HepG2 (cell line): ENCODE data around the gene TFE3. TPM values are rescaled to one million over a fixed set of nuclear protein-coding genes. Genes with fewer than 3 reads are reported as not detected.

ENCODE experiments used
- ATF1 ChIP-seq: IDR thresholded peaks from 2 replicates; pipeline ENCODE4 v1.6.1; 2016; ENCODE audit warnings: mild to moderate bottlenecking, control low read depth
- BATF2 ChIP-seq: sonication (generic); formaldehyde crosslinking; IDR thresholded peaks from 2 replicates; pipeline ENCODE4 v1.8.0; 2022; ENCODE audit warnings: mild to moderate bottlenecking, missing genetic modification reagents, moderate library complexity
- CCAR2 ChIP-seq: fragments of 200-400 bp; formaldehyde crosslinking; optimal IDR thresholded peaks from 2 replicates; pipeline ENCODE3; 2018; ENCODE audit warnings: low read depth, mild to moderate bottlenecking, low read length, moderate library complexity
- DNMT3B ChIP-seq: conservative IDR thresholded peaks from 2 replicates; pipeline ENCODE4 v1.6.1; 2016; ENCODE audit warnings: missing biosample characterization, control low read depth
- FOSL2 ChIP-seq: sonication (generic); formaldehyde crosslinking; IDR thresholded peaks from 2 replicates; pipeline ENCODE4 v1.4.0; 2020; ENCODE audit warnings: missing genetic modification reagents
- KLF6 ChIP-seq: IDR thresholded peaks from 2 replicates; pipeline ENCODE4 v1.8.0; 2016; ENCODE audit warnings: missing biosample characterization, missing genetic modification reagents
- MEIS1 ChIP-seq: sonication (generic); formaldehyde crosslinking; IDR thresholded peaks from 2 replicates; pipeline ENCODE4 v1.9.0; 2021; ENCODE audit warnings: mild to moderate bottlenecking, missing genetic modification reagents, moderate library complexity, borderline replicate concordance
- NAIF1 ChIP-seq: sonication (generic); formaldehyde crosslinking; IDR thresholded peaks from 2 replicates; pipeline ENCODE4 v1.5.0; 2020; ENCODE audit warnings: mild to moderate bottlenecking, missing genetic modification reagents, borderline replicate concordance
- NFRKB ChIP-seq: fragments of 450-650 bp; IDR thresholded peaks from 2 replicates; pipeline ENCODE4 v1.6.1; 2017
- PLRG1 ChIP-seq: fragments of 450-650 bp; conservative IDR thresholded peaks from 2 replicates; pipeline ENCODE4 v1.6.1; 2016
- POGZ ChIP-seq: sonication (generic); formaldehyde crosslinking; IDR thresholded peaks from 2 replicates; pipeline ENCODE4 v1.4.0; 2020; ENCODE audit warnings: mild to moderate bottlenecking, missing genetic modification reagents
- RCOR2 ChIP-seq: IDR thresholded peaks from 2 replicates; pipeline ENCODE4 v1.6.1; 2016; ENCODE audit warnings: missing biosample characterization, missing genetic modification reagents
- RXRA ChIP-seq: sonication (generic); formaldehyde crosslinking; IDR thresholded peaks from 2 replicates; pipeline ENCODE4 v1.5.1; 2020; ENCODE audit warnings: missing genetic modification reagents
- SIN3A ChIP-seq: IDR thresholded peaks from 2 replicates; pipeline ENCODE4 v1.6.1; 2011; ENCODE audit warnings: low read depth, mild to moderate bottlenecking, control low read depth, low read length, borderline replicate concordance
- SP4 ChIP-seq: sonication (generic); formaldehyde crosslinking; IDR thresholded peaks from 2 replicates; pipeline ENCODE4 v1.8.1; 2023; ENCODE audit warnings: mild to moderate bottlenecking, missing genetic modification reagents
- TOPORS ChIP-seq: sonication (generic); formaldehyde crosslinking; IDR thresholded peaks from 2 replicates; pipeline ENCODE4 v1.8.0; 2023; ENCODE audit warnings: mild to moderate bottlenecking, missing genetic modification reagents
- ZBED4 ChIP-seq: sonication (generic); formaldehyde crosslinking; IDR thresholded peaks from 2 replicates; pipeline ENCODE4 v1.4.0; 2020; ENCODE audit warnings: missing genetic modification reagents, borderline replicate concordance
- ZNF30 ChIP-seq: sonication (generic); formaldehyde crosslinking; IDR thresholded peaks from 2 replicates; pipeline ENCODE4 v1.5.0; 2020; ENCODE audit warnings: mild to moderate bottlenecking, missing genetic modification reagents
- ZNF569 ChIP-seq: sonication (generic); formaldehyde crosslinking; IDR thresholded peaks from 2 replicates; pipeline ENCODE4 v1.5.0; 2020; ENCODE audit warnings: mild to moderate bottlenecking, missing genetic modification reagents, moderate library complexity, borderline replicate concordance
- ZNF605 ChIP-seq: sonication (generic); formaldehyde crosslinking; IDR thresholded peaks from 2 replicates; pipeline ENCODE4 v1.8.0; 2022; ENCODE audit warnings: mild to moderate bottlenecking, missing genetic modification reagents
- ZNF609 ChIP-seq: sonication (generic); formaldehyde crosslinking; IDR thresholded peaks from 2 replicates; pipeline ENCODE4 v1.4.0; 2020; ENCODE audit warnings: mild to moderate bottlenecking, missing genetic modification reagents, borderline replicate concordance
- ZSCAN21 ChIP-seq: sonication (generic); formaldehyde crosslinking; IDR thresholded peaks from 2 replicates; pipeline ENCODE4 v1.8.0; 2022; ENCODE audit warnings: mild to moderate bottlenecking, missing genetic modification reagents, moderate library complexity, borderline replicate concordance
- polyA plus RNA-seq, 8 experiments: library from polyadenylated mRNA; depleted of rRNA in 3 of 8; stranded (reverse) in 7 of 8; unstranded in 1 of 8; fragments of >200 nt; fragmentation: Illumina TruSeq in 4 of 8; extraction: Trizol in 4 of 8; gene quantifications; 2 replicates each; pipeline versions ENCODE4 v1.2.1 to v1.2.3, GENCODE V29; 2011 to 2016; ENCODE audit warnings: low read depth in 4 of 8, missing spikeins in 1 of 8, mixed read lengths in 1 of 8; ENCODE audit not compliant: insufficient read depth in 1 of 8
- total RNA-seq, 5 experiments: library from RNA; depleted of rRNA; stranded (reverse); fragments of >200 nt; fragmentation: Illumina TruSeq; extraction: Trizol; gene quantifications; 2 replicates each; pipeline ENCODE4 v1.2.3, GENCODE V29; 2016; ENCODE audit warnings: low read depth in 1 of 5

Gene TFE3
- total and polyA plus RNA-seq, 2 of the 13 experiments (the other 11 are each of a cell fraction or from before 2014, with no cell fraction given) = 8.3 to 12.3 TPM

- TF ChIP-seq ZNF605 (CRISPR knock-in tag) (no peak), BATF2 (CRISPR knock-in tag) (no peak), ATF1 (CRISPR knock-in tag) (no peak), NAIF1 (no peak), RXRA (CRISPR knock-in tag) (peak; percentile 60; the same call in 1 of the 2 replicates), ZNF569 (no peak), ZNF609 (CRISPR knock-in tag) (0 out of 2 replicates have a peak, but pooled peaks have one; percentile 22), CCAR2 (no peak), PLRG1 (no peak), POGZ (CRISPR knock-in tag) (no peak), MEIS1 (CRISPR knock-in tag) (no peak), FOSL2 (CRISPR knock-in tag) (no peak), SP4 (no peak), DNMT3B (CRISPR knock-in tag) (no peak), TOPORS (CRISPR knock-in tag) (no peak), ZBED4 (CRISPR knock-in tag) (no peak), KLF6 (CRISPR knock-in tag) (no peak), RCOR2 (CRISPR knock-in tag) (no peak), ZNF30 (CRISPR knock-in tag) (no peak), SIN3A (no peak), ZSCAN21 (CRISPR knock-in tag) (peak; percentile 32; the same call in 1 of the 2 replicates), NFRKB (no peak)
Observed at GRCh38 chrX:49053223-49054072, 10.3 kb upstream of the TFE3 start (continued).
